ENCODE measurements around the gene TP63.

- no peak for TF ChIP-seq POLR2AphosphoS5 (IDR thresholded peaks at IDR 0.05; ENCODE audit: low read depth, low read length)
- TF ChIP-seq POLR2A (IDR thresholded peaks at IDR 0.05; ENCODE audit: low read depth, low read length): no peak
- no peak for TF ChIP-seq TAF1 (IDR thresholded peaks at IDR 0.05; ENCODE audit: low read depth, low read length)
- TF ChIP-seq POU2F2 (IDR thresholded peaks at IDR 0.05; ENCODE audit: low read depth, low read length): no peak
- no peak for TF ChIP-seq SPI1 (IDR thresholded peaks at IDR 0.05; ENCODE audit: low read depth, low read length)
These were observed 81.8 kb downstream of the TP63 start for GRCh38 chr3:189712906-189713483.

Measured in GM12891 (cell line).